Activated CD4-positive, alpha-beta memory T cell treated with anti-CD3 and anti-CD28 coated beads, Interleukin-2, amount 10 ng/mL, durations not matched to agents 7 days and 5 days (primary cell): ENCODE data around the gene HSD17B14. TPM values are rescaled to one million over a fixed set of nuclear protein-coding genes. Genes with fewer than 3 reads are reported as not detected.

Experiments used
- total RNA-seq, 2 experiments: library from RNA; stranded (reverse); gene quantifications; one replicate each; pipeline ENCODE4 v1.2.3, GENCODE V29; 2021

HSD17B14 gene
- total RNA-seq, 2 experiments from 2014 or later: 0.50 to 0.63 TPM

Other genes with a start within 250 kb of the HSD17B14 start
- not detected for gene SPACA4, start 229.7 kb downstream of the HSD17B14 start, total RNA-seq
- 1 to 10 TPM; 1.3 to 2.6 TPM for gene FAM83E, start 221.4 kb downstream of the HSD17B14 start, total RNA-seq
- 1,000 to 10,000 TPM; 1,511 to 1,528 TPM for gene RPL18, start 217.3 kb downstream of the HSD17B14 start, total RNA-seq
- gene SPHK2, start 217.0 kb downstream of the HSD17B14 start, total RNA-seq: 10 to 100 TPM; 27.7 to 29.5 TPM
- 10 to 100 TPM; 18.7 to 19.1 TPM for gene DBP, start 199.1 kb downstream of the HSD17B14 start, total RNA-seq
- 1 to 10 TPM; 3.9 to 4.5 TPM for gene CA11, start 190.3 kb downstream of the HSD17B14 start, total RNA-seq
- gene NTN5, start 163.5 kb downstream of the HSD17B14 start, total RNA-seq: 1 to 10 TPM in 1 of 2 experiments, under 1 TPM in 1; 0.68 to 1.1 TPM
- not detected for gene FUT2, start 140.5 kb downstream of the HSD17B14 start, total RNA-seq
- gene MAMSTR, start 116.8 kb downstream of the HSD17B14 start, total RNA-seq: 1 to 10 TPM in 1 of 2 experiments, under 1 TPM in 1; 0.88 to 1.2 TPM
- under 1 TPM; 0.05 to 0.15 TPM for gene RASIP1, start 95.9 kb downstream of the HSD17B14 start, total RNA-seq
- gene IZUMO1, start 89.6 kb downstream of the HSD17B14 start, total RNA-seq: not detected
- gene FUT1, start 83.8 kb downstream of the HSD17B14 start, total RNA-seq: under 1 TPM; 0.28 to 0.45 TPM
- gene FGF21, start 81.0 kb downstream of the HSD17B14 start, total RNA-seq: not detected
- gene BCAT2, start 25.5 kb downstream of the HSD17B14 start, total RNA-seq: 10 to 100 TPM; 39.8 TPM
- gene PLEKHA4, start 32.1 kb upstream of the HSD17B14 start, total RNA-seq: 1 to 10 TPM; 4.5 to 5.5 TPM
- 10 to 100 TPM; 77.2 to 81.4 TPM for gene PPP1R15A, start 35.9 kb upstream of the HSD17B14 start, total RNA-seq
- under 1 TPM in 1 of 2 experiments, not detected in 1; 0.13 TPM for gene TULP2, start 62.3 kb upstream of the HSD17B14 start, total RNA-seq
- gene NUCB1, start 63.8 kb upstream of the HSD17B14 start, total RNA-seq: 100 to 1,000 TPM; 287 to 300 TPM
- 1 to 10 TPM; 1.6 to 2.9 TPM for gene DHDH, start 97.2 kb upstream of the HSD17B14 start, total RNA-seq
- 100 to 1,000 TPM; 255 to 258 TPM for gene BAX, start 118.4 kb upstream of the HSD17B14 start, total RNA-seq
- 1,000 to 10,000 TPM; 1,110 to 1,123 TPM for gene FTL, start 128.8 kb upstream of the HSD17B14 start, total RNA-seq
- gene GYS1, start 156.8 kb upstream of the HSD17B14 start, total RNA-seq: 10 to 100 TPM; 55.1 to 56.3 TPM
- gene RUVBL2, start 157.4 kb upstream of the HSD17B14 start, total RNA-seq: 10 to 100 TPM; 74.7 to 80.1 TPM
- under 1 TPM; 0.63 to 0.88 TPM for gene LHB, start 180.6 kb upstream of the HSD17B14 start, total RNA-seq
- gene CGB3, start 187.8 kb upstream of the HSD17B14 start, total RNA-seq: not detected
- not detected for gene CGB2, start 195.4 kb upstream of the HSD17B14 start, total RNA-seq
- not detected for gene CGB1, start 200.4 kb upstream of the HSD17B14 start, total RNA-seq
- not detected for gene CGB5, start 207.4 kb upstream of the HSD17B14 start, total RNA-seq
- gene CGB8, start 212.6 kb upstream of the HSD17B14 start, total RNA-seq: not detected
- gene CGB7, start 221.3 kb upstream of the HSD17B14 start, total RNA-seq: not detected
- not detected for gene NTF4, start 228.3 kb upstream of the HSD17B14 start, total RNA-seq
- not detected for gene KCNA7, start 236.2 kb upstream of the HSD17B14 start, total RNA-seq
- 100 to 1,000 TPM; 179 to 188 TPM for gene SNRNP70, start 249.0 kb upstream of the HSD17B14 start, total RNA-seq